H1 (cell line): ENCODE data around the gene SPG7.
"Not testable (repeated sequence)": the region's sequence is repeated elsewhere in the genome, so short reads cannot be mapped to it uniquely, and the experiment has no call there.

ENCODE experiments used
- BACH1 ChIP-seq: IDR thresholded peaks from 2 replicates; pipeline ENCODE4 v1.6.1; 2012; ENCODE audit warnings: low read length, improper control_type of control experiment
- BCL11A ChIP-seq, 2 experiments: IDR thresholded peaks; one replicate each; pipeline ENCODE4 v1.6.1; 2011; ENCODE audit warnings: low read depth in 2 of 2, low read length in 2 of 2, mild to moderate bottlenecking in 2 of 2
- CTCF ChIP-seq, 3 experiments: IDR thresholded peaks; 1 replicate in 2 of 3; 2 replicates in 1 of 3; pipeline versions ENCODE4 v1.5.1 to v1.6.1; 2011; ENCODE audit warnings: low read length in 3 of 3, mild to moderate bottlenecking in 3 of 3, inconsistent platforms in 2 of 3, low read depth in 1 of 3, moderate library complexity in 1 of 3; ENCODE audit not compliant: insufficient read depth in 1 of 3; ENCODE audit errors: control extremely low read depth in 1 of 3
- EGR1 ChIP-seq: IDR thresholded peaks from 2 replicates; pipeline ENCODE4 v1.6.1; 2011; ENCODE audit warnings: low read depth, low read length, borderline replicate concordance
- EZH2 ChIP-seq: fragments of 200-600 bp; sonication (generic); IDR thresholded peaks from 2 replicates; pipeline ENCODE4 v1.7.1; 2012; ENCODE audit warnings: low read depth, mild to moderate bottlenecking, moderate library complexity, low read length, inconsistent platforms; ENCODE audit not compliant: severe bottlenecking
- MAFK ChIP-seq: IDR thresholded peaks from 2 replicates; pipeline ENCODE4 v1.6.1; 2012; ENCODE audit warnings: low read depth, mild to moderate bottlenecking, improper control_type of control experiment, low read length
- MAX ChIP-seq: IDR thresholded peaks from 2 replicates; pipeline ENCODE4 v1.6.1; 2012; ENCODE audit warnings: inconsistent platforms
- POLR2A ChIP-seq, 2 experiments: IDR thresholded peaks; 1 replicate in 1 of 2; 2 replicates in 1 of 2; pipeline ENCODE4 v1.6.1; 2011; ENCODE audit warnings: low read depth in 2 of 2, low read length in 2 of 2, mild to moderate bottlenecking in 2 of 2; ENCODE audit errors: control extremely low read depth in 1 of 2
- SIN3A ChIP-seq, 2 experiments: IDR thresholded peaks in 1 of 2; conservative IDR thresholded peaks in 1 of 2; 2 replicates each; pipeline ENCODE4 v1.6.1; 2011 to 2012; ENCODE audit warnings: low read length in 2 of 2, improper control_type of control experiment in 1 of 2, low read depth in 1 of 2, mild to moderate bottlenecking in 1 of 2
- SIX5 ChIP-seq: IDR thresholded peaks from 2 replicates; pipeline ENCODE4 v1.6.1; 2011; ENCODE audit warnings: mild to moderate bottlenecking, low read depth, low read length
- SRF ChIP-seq: IDR thresholded peaks from 2 replicates; pipeline ENCODE4 v1.6.1; 2011; ENCODE audit warnings: mild to moderate bottlenecking, low read depth, low read length, moderate library complexity
- TAF1 ChIP-seq: IDR thresholded peaks from 2 replicates; pipeline ENCODE4 v1.6.1; 2011; ENCODE audit warnings: mild to moderate bottlenecking, low read depth, low read length
- ZNF274 ChIP-seq: IDR thresholded peaks from 2 replicates; pipeline ENCODE4 v1.7.0; 2012; ENCODE audit warnings: low read length, borderline replicate concordance; ENCODE audit errors: extremely low read depth

GRCh38 chr16:89461890-89462289 lies 46.3 kb upstream of the SPG7 start:
- TF ChIP-seq SIX5; CTCF (IDR thresholded peaks at IDR 0.05; ENCODE audit: control extremely low read depth in 1 of 3, insufficient read depth in 1 of 3, low read depth in 1 of 3, low read length in 3 of 3); ZNF274; EZH2; MAFK; TAF1; EGR1; POLR2A (IDR thresholded peaks at IDR 0.05; ENCODE audit: control extremely low read depth in 1 of 2, low read depth in 2 of 2, low read length in 2 of 2); BACH1; SIN3A (conservative IDR thresholded peaks at IDR 0.05 in 1 of 2, IDR thresholded peaks at IDR 0.05 in 1 of 2; ENCODE audit: low read depth in 1 of 2, low read length in 2 of 2); SRF; MAX; BCL11A (IDR thresholded peaks at IDR 0.05; ENCODE audit: low read depth in 2 of 2, low read length in 2 of 2): not testable (repeated sequence)
